ENCODE results near the gene DGCR6L.
"Not testable (repeated sequence)": the region's sequence is repeated elsewhere in the genome, so short reads cannot be mapped to it uniquely, and the experiment has no call there.

DNA sequence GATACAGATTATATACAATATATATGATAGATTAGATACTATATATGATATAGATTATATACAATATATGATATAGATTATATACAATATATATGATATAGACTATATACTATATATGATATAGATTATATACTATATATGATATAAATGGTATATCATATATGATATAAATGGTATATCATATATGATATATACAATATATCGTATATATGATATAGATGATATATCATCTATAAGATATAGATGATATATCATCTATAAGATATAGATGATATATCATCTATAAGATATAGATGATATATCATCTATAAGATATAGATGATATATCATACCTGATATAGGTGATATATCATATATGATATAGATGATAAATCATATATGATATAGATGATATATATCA is 16.7 kb upstream of the DGCR6L start:
- TF ChIP-seq POLR2A (IDR thresholded peaks at IDR 0.05), result not testable (repeated sequence)
- TF ChIP-seq, protein P1, sequence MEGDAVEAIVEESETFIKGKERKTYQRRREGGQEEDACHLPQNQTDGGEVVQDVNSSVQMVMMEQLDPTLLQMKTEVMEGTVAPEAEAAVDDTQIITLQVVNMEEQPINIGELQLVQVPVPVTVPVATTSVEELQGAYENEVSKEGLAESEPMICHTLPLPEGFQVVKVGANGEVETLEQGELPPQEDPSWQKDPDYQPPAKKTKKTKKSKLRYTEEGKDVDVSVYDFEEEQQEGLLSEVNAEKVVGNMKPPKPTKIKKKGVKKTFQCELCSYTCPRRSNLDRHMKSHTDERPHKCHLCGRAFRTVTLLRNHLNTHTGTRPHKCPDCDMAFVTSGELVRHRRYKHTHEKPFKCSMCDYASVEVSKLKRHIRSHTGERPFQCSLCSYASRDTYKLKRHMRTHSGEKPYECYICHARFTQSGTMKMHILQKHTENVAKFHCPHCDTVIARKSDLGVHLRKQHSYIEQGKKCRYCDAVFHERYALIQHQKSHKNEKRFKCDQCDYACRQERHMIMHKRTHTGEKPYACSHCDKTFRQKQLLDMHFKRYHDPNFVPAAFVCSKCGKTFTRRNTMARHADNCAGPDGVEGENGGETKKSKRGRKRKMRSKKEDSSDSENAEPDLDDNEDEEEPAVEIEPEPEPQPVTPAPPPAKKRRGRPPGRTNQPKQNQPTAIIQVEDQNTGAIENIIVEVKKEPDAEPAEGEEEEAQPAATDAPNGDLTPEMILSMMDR (IDR thresholded peaks at IDR 0.05), result not testable (repeated sequence)
